Measurements from ENCODE around the gene ZFAND3.

ZFAND3 gene

DNA sequence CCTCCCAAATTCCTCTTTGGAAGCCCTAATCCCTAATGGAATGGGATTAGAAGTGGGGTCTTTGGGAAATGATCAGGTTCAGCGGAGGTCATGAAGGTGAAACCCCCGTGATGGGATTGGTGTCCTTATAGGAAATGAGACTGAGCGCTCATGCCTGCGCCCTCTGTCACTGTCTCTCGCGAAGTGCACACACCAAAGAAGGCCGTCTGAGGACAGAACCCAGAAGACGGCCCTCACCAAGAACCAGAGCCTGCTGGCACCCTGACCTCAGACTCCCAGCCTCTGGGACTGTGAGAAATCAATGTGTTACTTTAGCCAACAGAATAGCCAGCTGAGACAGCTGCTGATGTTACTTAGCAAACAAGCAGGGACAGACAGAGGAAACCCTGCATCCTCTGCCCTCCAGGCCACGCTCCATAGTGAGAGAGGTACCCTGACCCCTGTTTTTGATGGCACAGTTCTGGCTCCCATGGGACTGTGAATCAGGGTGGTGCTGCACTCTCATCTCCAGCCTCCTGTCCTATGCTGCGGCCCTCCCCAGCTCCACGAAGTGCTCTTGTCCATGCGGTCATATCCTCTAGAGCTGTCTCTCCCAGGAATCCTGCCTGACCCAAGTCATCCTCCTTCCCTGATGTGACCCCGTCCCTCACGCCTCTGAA, 369.3 kb downstream of the ZFAND3 start:
- TF ChIP-seq, protein P1, sequence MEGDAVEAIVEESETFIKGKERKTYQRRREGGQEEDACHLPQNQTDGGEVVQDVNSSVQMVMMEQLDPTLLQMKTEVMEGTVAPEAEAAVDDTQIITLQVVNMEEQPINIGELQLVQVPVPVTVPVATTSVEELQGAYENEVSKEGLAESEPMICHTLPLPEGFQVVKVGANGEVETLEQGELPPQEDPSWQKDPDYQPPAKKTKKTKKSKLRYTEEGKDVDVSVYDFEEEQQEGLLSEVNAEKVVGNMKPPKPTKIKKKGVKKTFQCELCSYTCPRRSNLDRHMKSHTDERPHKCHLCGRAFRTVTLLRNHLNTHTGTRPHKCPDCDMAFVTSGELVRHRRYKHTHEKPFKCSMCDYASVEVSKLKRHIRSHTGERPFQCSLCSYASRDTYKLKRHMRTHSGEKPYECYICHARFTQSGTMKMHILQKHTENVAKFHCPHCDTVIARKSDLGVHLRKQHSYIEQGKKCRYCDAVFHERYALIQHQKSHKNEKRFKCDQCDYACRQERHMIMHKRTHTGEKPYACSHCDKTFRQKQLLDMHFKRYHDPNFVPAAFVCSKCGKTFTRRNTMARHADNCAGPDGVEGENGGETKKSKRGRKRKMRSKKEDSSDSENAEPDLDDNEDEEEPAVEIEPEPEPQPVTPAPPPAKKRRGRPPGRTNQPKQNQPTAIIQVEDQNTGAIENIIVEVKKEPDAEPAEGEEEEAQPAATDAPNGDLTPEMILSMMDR (IDR thresholded peaks at IDR 0.05; ENCODE audit: low read depth, low read length): no peak
- no peak for DNase-seq
- Histone ChIP-seq H3K36me3 (no peaks in the 10 kb centered on the region), H3K9me3 (no peaks in the 10 kb centered on the region), H3K27me3 (no peaks in the 10 kb centered on the region), H3K4me3 (ENCODE audit: low read depth, low read length) (no peak overlapping the region), H3K4me1 (peaks cover 6% of the 10 kb centered on the region; the same call in 1 of the 2 replicates)

DNA sequence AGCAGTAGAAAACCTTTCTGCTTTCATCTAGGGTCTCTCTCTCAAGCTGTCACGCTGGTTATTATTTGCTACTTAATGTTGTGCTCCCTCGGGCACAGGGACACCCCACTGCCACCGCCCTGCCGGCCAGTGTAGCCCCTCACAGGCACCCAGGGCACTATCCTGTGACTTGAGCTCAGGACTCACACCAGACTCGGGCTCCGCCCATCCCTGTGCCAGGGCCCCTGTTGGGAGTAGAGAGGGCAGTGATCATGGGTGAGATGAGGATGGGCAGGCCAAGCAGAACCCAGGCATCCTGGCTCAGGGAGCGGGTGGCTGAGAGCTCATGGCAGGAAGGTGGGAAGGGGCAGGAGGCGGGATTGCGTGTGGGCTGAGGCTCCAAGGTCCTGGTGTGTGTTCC, 371.9 kb downstream of the ZFAND3 start:
- TF ChIP-seq, protein P1 (IDR thresholded peaks at IDR 0.05; ENCODE audit: low read depth, low read length): no peak

DNA sequence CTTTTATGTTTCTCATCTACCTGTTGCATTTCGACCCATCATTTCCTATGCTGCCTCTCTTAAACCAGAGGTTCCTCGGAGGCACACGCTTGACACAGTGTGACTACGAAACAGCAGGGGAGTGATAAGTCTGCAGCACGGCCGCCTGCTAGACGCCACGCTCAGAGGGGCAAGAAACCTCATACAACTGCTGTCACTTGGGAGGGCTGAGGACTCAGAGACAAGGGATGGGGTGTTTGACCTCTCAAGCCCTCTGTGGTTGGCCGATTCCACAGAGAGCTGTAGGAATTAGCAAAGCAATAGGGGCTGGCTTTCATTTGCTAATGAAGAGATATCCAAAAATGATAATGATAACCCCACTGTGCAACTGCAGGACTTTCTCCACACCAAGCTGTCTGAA, 372.5 kb downstream of the ZFAND3 start:
- Histone ChIP-seq H3K27me3 (no peaks in the 10 kb centered on the region), H3K9me3 (no peaks in the 10 kb centered on the region), H3K4me1 (peaks cover 6% of the 10 kb centered on the region; the same call in 1 of the 2 replicates), H3K4me3 (ENCODE audit: low read depth, low read length) (no peak overlapping the region), H3K36me3 (no peaks in the 10 kb centered on the region)
- TF ChIP-seq, protein P1 (IDR thresholded peaks at IDR 0.05; ENCODE audit: low read depth, low read length): no peak
- DNase-seq: no peak

More for the DNA sequence above, 371.9 kb downstream of the ZFAND3 start:
- Histone ChIP-seq H3K4me1 (peaks cover 6% of the 10 kb centered on the region; the same call in 1 of the 2 replicates), H3K9me3 (no peaks in the 10 kb centered on the region), H3K27me3 (no peaks in the 10 kb centered on the region), H3K36me3 (no peaks in the 10 kb centered on the region), H3K4me3 (ENCODE audit: low read depth, low read length) (no peak overlapping the region)
- DNase-seq: no peak

DNA sequence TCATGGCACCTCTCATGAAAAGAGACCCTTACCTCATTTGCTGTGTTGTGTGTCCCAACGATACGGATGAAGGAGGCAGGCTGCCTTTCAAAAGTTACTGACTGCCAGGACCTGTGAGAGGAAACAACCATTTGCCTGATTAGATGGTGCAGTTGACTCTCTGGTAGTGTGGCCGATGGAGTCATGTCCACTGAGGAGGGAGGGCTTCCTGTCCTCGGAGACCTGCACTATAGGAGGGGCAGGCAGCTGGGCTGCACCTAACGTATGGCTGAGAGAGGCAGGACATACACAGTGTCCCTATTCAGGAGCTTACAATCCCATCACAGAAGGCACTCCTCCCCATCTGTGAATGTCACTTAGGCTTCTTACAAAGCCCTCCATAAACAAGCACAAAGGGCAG, 373.0 kb downstream of the ZFAND3 start:
- Histone ChIP-seq H3K4me1 (peaks cover 4% of the 10 kb centered on the region; the same call in 1 of the 2 replicates), H3K9me3 (no peaks in the 10 kb centered on the region), H3K36me3 (no peaks in the 10 kb centered on the region), H3K27me3 (no peaks in the 10 kb centered on the region), H3K4me3 (ENCODE audit: low read depth, low read length) (no peak overlapping the region)
- TF ChIP-seq, protein P1 (IDR thresholded peaks at IDR 0.05; ENCODE audit: low read depth, low read length): no peak
- no peak for DNase-seq

DNA sequence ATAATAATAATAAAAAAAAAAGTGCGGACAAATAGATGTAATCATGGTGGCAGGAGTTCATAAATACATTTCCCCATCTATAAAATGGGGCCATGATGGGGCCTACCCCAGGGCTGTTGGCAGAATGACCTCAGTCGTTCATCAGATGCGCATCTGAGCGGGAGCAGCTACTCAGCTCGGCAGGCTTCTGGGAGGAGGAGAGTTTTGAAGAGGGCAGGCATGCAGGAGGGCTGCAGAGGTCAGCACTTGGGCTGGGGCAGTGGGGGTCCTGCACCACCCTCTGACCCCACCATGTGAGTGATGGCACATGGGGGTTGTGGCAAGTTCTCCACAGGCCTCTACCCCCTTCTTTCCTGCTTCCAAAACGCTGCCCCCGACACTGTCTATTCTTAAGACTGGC, 373.5 kb downstream of the ZFAND3 start:
- H3K9me3 ChIP-seq: no peaks in the 10 kb centered on the region
- no peaks in the 10 kb centered on the region for H3K4me1 ChIP-seq
- H3K36me3 ChIP-seq: no peaks in the 10 kb centered on the region
- TF ChIP-seq, protein P1 (IDR thresholded peaks at IDR 0.05; ENCODE audit: low read depth, low read length): no peak
- H3K27me3 ChIP-seq: no peaks in the 10 kb centered on the region
- no peak for DNase-seq
- no peak overlapping the region for H3K4me3 ChIP-seq (ENCODE audit: low read depth, low read length)

DNA sequence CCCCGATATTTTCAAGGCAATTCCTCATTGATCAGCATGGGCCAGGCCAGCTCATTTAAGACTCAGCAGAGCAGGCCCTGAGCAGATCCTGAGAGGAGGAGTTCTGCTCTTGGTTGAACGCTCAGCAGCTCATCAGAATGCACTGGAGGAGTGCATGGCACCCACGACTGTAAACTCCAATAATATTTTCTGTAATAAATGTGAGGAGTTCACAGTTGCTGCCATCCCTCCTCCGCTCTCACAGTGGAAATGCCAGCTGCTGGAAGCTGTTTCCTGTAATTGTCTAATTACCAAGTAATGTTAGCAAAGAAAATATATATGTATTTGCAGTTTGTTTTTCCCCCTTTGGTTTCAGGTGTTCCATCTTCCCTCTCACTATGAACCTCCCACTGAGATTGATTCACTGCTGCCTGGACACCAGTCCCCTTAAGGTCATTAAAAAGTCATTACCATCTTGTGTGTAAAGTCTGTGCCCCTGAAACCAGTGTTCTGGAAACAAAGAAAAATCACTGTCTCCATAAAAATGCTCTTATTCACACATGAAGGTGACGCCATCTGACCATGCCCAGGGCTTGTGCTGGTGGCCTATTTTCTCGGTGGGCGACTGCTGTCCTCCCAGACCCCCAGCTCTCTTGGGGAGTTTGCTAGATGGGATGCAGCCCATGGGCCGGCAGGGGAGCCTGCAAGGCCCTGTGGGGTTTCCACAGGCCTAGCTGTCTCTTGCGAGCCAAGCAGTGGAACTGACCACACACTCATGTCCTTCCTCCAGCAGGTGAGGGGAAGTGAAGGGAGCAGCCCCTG, 374.2 kb downstream of the ZFAND3 start:
- H3K27me3 ChIP-seq: no peaks in the 10 kb centered on the region
- no peaks in the 10 kb centered on the region for H3K36me3 ChIP-seq
- TF ChIP-seq, protein P1 (IDR thresholded peaks at IDR 0.05; ENCODE audit: low read depth, low read length): no peak
- H3K4me1 ChIP-seq: no peaks in the 10 kb centered on the region
- DNase-seq: no peak
- H3K9me3 ChIP-seq: no peaks in the 10 kb centered on the region
- no peak overlapping the region for H3K4me3 ChIP-seq (ENCODE audit: low read depth, low read length)
